ENCODE data around the gene PALMD. TPM values are rescaled to one million over a fixed set of nuclear protein-coding genes. Genes with fewer than 3 reads are reported as not detected.
A peak's percentile ranks its signal among the peaks of the same experiment; 100 is the strongest.

Gene PALMD
- total RNA-seq, 1 donor: 6.0 TPM

DNA sequence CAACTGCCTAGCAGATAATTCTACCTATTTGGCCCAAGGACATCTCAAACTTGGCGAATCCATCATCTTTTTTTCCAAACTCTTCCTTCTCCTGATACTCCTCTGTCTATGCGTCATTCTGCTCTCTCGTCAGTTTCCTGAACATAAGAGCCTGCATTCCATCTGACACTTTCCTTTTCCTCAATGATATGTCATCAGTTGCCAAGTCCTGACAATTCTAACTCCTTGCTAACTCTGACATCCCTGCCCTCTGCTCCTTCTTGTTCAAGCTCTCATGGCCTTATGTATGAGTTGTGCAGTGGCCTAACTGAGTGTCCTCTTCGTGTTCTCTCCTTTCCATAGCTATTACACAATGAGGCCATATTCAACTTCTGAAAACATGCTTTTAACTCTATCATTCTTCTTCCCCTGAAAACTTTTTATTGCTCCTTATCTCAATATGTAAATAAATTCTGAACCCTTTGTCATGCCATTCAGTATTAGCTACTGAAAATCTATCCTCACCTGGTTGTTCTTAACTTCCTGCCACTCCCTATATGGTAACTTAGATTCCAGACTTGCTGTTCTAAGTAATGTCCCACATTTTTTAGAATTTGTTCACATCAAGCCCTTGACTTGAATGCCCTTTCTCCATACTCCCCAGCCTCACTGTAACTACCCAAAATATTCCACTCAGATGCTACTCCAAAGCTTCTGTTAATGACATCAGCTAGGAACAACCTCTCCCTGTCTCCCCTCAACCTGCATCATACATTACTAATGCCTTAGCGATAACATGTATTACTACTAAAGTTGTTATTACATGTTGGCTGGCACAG lies 11.5 kb downstream of the PALMD start:
- DNase-seq (ENCODE audit: low read depth): no peak
- no peak overlapping the region for H3K4me3 ChIP-seq (ENCODE audit: low read depth, low read length)
- TF ChIP-seq, protein P1, sequence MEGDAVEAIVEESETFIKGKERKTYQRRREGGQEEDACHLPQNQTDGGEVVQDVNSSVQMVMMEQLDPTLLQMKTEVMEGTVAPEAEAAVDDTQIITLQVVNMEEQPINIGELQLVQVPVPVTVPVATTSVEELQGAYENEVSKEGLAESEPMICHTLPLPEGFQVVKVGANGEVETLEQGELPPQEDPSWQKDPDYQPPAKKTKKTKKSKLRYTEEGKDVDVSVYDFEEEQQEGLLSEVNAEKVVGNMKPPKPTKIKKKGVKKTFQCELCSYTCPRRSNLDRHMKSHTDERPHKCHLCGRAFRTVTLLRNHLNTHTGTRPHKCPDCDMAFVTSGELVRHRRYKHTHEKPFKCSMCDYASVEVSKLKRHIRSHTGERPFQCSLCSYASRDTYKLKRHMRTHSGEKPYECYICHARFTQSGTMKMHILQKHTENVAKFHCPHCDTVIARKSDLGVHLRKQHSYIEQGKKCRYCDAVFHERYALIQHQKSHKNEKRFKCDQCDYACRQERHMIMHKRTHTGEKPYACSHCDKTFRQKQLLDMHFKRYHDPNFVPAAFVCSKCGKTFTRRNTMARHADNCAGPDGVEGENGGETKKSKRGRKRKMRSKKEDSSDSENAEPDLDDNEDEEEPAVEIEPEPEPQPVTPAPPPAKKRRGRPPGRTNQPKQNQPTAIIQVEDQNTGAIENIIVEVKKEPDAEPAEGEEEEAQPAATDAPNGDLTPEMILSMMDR (IDR thresholded peaks at IDR 0.05; ENCODE audit: insufficient read depth, low read length): no peak

DNA sequence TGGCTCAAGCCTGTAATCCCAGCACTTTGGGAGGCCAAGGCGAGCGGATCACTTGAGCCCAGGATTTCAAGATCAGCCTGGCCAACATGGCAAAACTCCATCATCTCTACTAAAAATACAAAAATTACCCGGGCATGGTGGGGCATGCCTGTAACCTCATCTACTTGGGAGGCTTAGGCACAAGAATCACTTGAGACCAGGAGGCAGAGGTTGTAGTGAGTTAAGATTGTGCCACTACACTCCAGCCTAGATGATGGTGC lies 12.0 kb downstream of the PALMD start:
- TF ChIP-seq, protein P1 (IDR thresholded peaks at IDR 0.05; ENCODE audit: insufficient read depth, low read length): no peak

DNA sequence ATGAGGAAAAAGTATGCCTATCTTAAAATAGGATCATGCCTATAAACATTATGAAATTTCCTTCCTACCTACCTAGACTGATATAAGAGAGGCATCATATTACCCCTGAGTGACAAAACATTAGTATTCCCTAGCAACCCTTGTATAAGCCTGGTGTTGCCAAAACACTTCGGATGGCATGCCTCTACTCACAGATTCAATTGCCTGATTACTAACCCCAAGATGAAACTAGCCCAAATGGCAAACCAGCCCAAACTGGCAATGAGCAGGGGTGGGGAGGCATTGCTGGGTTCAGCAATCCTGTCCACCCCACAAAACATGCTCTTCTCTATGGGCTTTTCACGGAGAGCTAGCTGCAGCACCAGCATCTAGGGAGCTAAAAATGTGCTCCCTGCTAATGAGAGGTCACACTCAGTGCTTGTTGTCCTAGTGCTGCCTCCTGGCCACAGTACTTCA lies 13.9 kb downstream of the PALMD start:
- H3K4me3 ChIP-seq (ENCODE audit: low read depth, low read length): no peak overlapping the region
- TF ChIP-seq, protein P1 (IDR thresholded peaks at IDR 0.05; ENCODE audit: insufficient read depth, low read length): no peak
- DNase-seq (ENCODE audit: low read depth): no peak

More for the DNA sequence above, 12.0 kb downstream of the PALMD start:
- DNase-seq (ENCODE audit: low read depth): no peak
- no peak overlapping the region for H3K4me3 ChIP-seq (ENCODE audit: low read depth, low read length)

DNA sequence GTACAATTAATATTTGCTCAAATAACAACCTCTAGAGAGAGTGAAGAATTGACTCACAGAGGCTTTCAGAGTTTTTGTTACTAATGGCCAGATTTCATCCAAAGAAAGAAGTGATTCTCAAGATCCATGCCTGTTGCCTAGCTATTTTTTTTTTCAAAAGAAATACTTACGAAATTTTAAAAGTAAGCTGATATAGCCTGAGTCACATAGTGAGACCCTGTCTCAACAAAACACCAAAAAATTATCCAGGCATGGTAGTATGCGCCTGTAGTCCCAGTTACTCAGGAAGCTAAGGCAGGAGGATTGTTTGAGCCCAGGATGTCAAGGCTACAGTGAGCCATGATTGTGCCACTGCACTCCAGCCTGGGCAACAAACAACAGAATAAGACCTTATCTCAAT lies 14.6 kb downstream of the PALMD start:
- TF ChIP-seq, protein P1 (IDR thresholded peaks at IDR 0.05; ENCODE audit: insufficient read depth, low read length): no peak
- DNase-seq (ENCODE audit: low read depth): no peak
- H3K4me3 ChIP-seq (ENCODE audit: low read depth, low read length): no peak overlapping the region

DNA sequence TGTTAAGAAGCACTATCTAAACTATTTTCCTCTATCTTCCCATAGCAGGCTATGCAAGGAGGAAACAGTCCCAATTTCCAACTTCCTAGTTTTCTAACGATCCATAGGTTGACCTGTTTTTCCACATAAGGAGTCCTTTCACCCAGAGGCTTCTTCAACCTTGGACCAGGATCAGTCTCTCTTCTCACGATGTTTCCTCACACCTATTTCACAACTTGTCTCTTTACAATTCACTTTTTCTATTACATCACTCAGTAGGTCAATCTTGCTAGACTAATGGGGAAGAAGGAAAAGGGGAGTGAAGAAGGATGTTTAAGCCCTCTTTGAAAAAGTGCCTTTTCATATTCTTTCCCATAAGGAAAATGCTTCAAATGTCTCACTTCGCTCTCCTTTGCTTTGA lies 15.9 kb downstream of the PALMD start:
- DNase-seq (ENCODE audit: low read depth): no peak
- TF ChIP-seq, protein P1 (IDR thresholded peaks at IDR 0.05; ENCODE audit: insufficient read depth, low read length): no peak
- no peak overlapping the region for H3K4me3 ChIP-seq (ENCODE audit: low read depth, low read length)

DNA sequence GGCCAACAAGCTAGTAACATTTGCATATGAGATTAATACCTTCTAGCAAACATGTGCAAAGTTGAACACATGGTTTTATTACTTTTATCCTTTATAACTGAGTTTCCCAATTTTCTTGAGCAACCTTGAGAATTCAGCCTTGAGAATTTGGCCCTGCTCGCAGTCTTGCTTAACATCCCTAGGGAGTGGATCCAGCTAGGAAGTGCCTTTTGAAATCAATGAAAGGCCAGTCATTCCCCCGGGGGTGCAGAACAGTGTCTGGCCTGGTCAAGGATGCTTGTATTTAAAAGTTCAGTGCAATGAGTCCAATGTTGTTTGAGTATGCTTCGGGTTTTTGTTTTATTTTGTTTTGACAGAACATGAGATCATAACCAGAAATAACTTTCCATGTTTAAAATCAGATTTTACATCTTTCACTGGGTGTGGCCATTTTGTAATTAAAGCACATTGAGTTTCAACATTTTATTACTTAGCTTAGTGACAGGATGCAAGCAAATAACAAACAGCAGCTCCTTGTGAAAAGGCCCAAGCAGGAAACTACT lies 16.7 kb downstream of the PALMD start:
- H3K4me3 ChIP-seq (ENCODE audit: low read depth, low read length): no peak overlapping the region
- DNase-seq (ENCODE audit: low read depth): peak; percentile 96
- TF ChIP-seq, protein P1 (IDR thresholded peaks at IDR 0.05; ENCODE audit: insufficient read depth, low read length): no peak

All from fibroblast of the aortic adventitia (primary cell).